Activated effector memory CD4-positive, alpha-beta T cell treated with Interleukin-2 at 50 U/mL for 16 hours (primary cell): ENCODE measurements around the gene KPNB1.

Experiments
- DNase-seq: peaks from one replicate; pipeline ENCODE4 v3.0.0-alpha.2; 2020

KPNB1 gene

GRCh38 chr17:47714773-47715396 lies 65.2 kb downstream of the KPNB1 start:
- no peak for DNase-seq

- no peak for DNase-seq
These were observed 66.1 kb downstream of the KPNB1 start for GRCh38 chr17:47715669-47716325.

GRCh38 chr17:47716375-47716774 lies 66.7 kb downstream of the KPNB1 start:
- DNase-seq = no peak

- DNase-seq = no peak
These were observed 67.6 kb downstream of the KPNB1 start for GRCh38 chr17:47717261-47717697.

- DNase-seq = no peak
These were observed 68.4 kb downstream of the KPNB1 start for GRCh38 chr17:47717979-47718621.

- DNase-seq = no peak
These were observed 69.1 kb downstream of the KPNB1 start for GRCh38 chr17:47718634-47719405.

- DNase-seq = no peak
These were observed 69.9 kb downstream of the KPNB1 start for GRCh38 chr17:47719411-47720152.

- DNase-seq = no peak
These were observed 70.5 kb downstream of the KPNB1 start for GRCh38 chr17:47720196-47720595.

GRCh38 chr17:47720754-47721533 lies 71.2 kb downstream of the KPNB1 start:
- DNase-seq = peak; percentile 64

GRCh38 chr17:47721725-47722124 lies 72.0 kb downstream of the KPNB1 start:
- no peak for DNase-seq

- DNase-seq = no peak
These were observed 75.0 kb downstream of the KPNB1 start for GRCh38 chr17:47724705-47725104.

GRCh38 chr17:47725446-47726111 lies 75.9 kb downstream of the KPNB1 start:
- no peak for DNase-seq

- DNase-seq = no peak
These were observed 77.3 kb downstream of the KPNB1 start for GRCh38 chr17:47726796-47727703.

- no peak for DNase-seq
These were observed 78.0 kb downstream of the KPNB1 start for GRCh38 chr17:47727704-47728036.

- DNase-seq = no peak
These were observed 78.6 kb downstream of the KPNB1 start for GRCh38 chr17:47728214-47728877.

GRCh38 chr17:47729476-47729875 lies 79.8 kb downstream of the KPNB1 start:
- no peak for DNase-seq

GRCh38 chr17:47730681-47731080 lies 81.0 kb downstream of the KPNB1 start:
- no peak for DNase-seq

- no peak for DNase-seq
These were observed 81.7 kb downstream of the KPNB1 start for GRCh38 chr17:47731396-47731795.

GRCh38 chr17:47732399-47733046 lies 82.8 kb downstream of the KPNB1 start:
- DNase-seq = no peak
